ENCODE data around the gene CUL5. TPM values are rescaled to one million over a fixed set of nuclear protein-coding genes. Genes with fewer than 3 reads are reported as not detected.

CUL5 gene
- total and polyA plus RNA-seq, 2 of the 4 experiments (the other 2 are of a cell fraction): 8.8 to 31.0 TPM

Small RNAs within 50 kb of the gene (microRNA-seq; reads per million reads assigned to microRNA genes)
- gene RF00019 (ENCODE audit: insufficient read depth, insufficient read length): not detected

Small RNAs within 50 kb of the gene (small RNA-seq; reads per million reads assigned to genes)
- gene RF00019: 0 reads per million in 5 experiments

Other genes with a start within 250 kb of the CUL5 start
- 15.4 and 16.9 TPM in 2 replicates for gene SLC35F2, start 150.1 kb upstream of the CUL5 start, total RNA-seq (2012; rRNA removed)
- 4.7 and 4.9 TPM in 2 replicates for gene SLC35F2, start 150.1 kb upstream of the CUL5 start, polyA plus RNA-seq (2012; rRNA removed)
- not detected in 2 replicates for gene RAB39A, start 80.5 kb upstream of the CUL5 start, total RNA-seq (2012; rRNA removed)
- not detected in 2 replicates for gene RAB39A, start 80.5 kb upstream of the CUL5 start, polyA plus RNA-seq (2012; rRNA removed)
- 57.7 and 87.2 TPM in 2 replicates for gene ACAT1, start 112.7 kb downstream of the CUL5 start, total RNA-seq (2012; rRNA removed)
- 54.1 and 59.9 TPM in 2 replicates for gene ACAT1, start 112.7 kb downstream of the CUL5 start, polyA plus RNA-seq (2012; rRNA removed)
- 10.6 and 13.3 TPM in 2 replicates for gene NPAT, start 213.7 kb downstream of the CUL5 start, total RNA-seq (2012; rRNA removed)
- gene NPAT, start 213.7 kb downstream of the CUL5 start, polyA plus RNA-seq (2012; rRNA removed): 2.8 and 3.1 TPM in 2 replicates
- gene ATM, start 214.2 kb downstream of the CUL5 start, total RNA-seq (2012; rRNA removed): 30.6 and 54.4 TPM in 2 replicates
- gene ATM, start 214.2 kb downstream of the CUL5 start, polyA plus RNA-seq (2012; rRNA removed): 12.8 and 18.1 TPM in 2 replicates